Neuronal stem cell (in vitro differentiated cells): Measurements from ENCODE around the gene GALM.
"Not testable (repeated sequence)": the region's sequence is repeated elsewhere in the genome, so short reads cannot be mapped to it uniquely, and the experiment has no call there.

Source experiments
- DNase-seq: peaks from one replicate; pipeline ENCODE4 v3.0.0-alpha.2; 2013; ENCODE audit warnings: low spot score
- H2AFZ ChIP-seq: one replicate; pipeline ENCODE4 v1.6.1; 2013; ENCODE audit warnings: mild to moderate bottlenecking, low read length, inconsistent platforms
- H2AK5ac ChIP-seq: 2 replicates; pipeline ENCODE4 v1.6.1; 2013; ENCODE audit warnings: low read depth, mild to moderate bottlenecking, inconsistent platforms, low read length, moderate library complexity, mixed read lengths
- H2BK120ac ChIP-seq: 2 replicates; pipeline ENCODE4 v1.6.1; 2013; ENCODE audit warnings: low read depth, mild to moderate bottlenecking, inconsistent platforms, low read length, moderate library complexity, mixed read lengths
- H2BK12ac ChIP-seq: one replicate; pipeline ENCODE4 v1.6.1; 2013; ENCODE audit warnings: low read length, inconsistent platforms
- H2BK15ac ChIP-seq: 2 replicates; pipeline ENCODE4 v1.6.1; 2013; ENCODE audit warnings: mild to moderate bottlenecking, low read length, inconsistent platforms, mixed read lengths
- H2BK5ac ChIP-seq: one replicate; pipeline ENCODE4 v1.6.1; 2013; ENCODE audit warnings: inconsistent platforms, mild to moderate bottlenecking, low read length, moderate library complexity
- H3K14ac ChIP-seq: one replicate; pipeline ENCODE4 v1.6.1; 2013; ENCODE audit warnings: low read length, inconsistent platforms
- H3K18ac ChIP-seq: 2 replicates; pipeline ENCODE4 v1.6.1; 2013; ENCODE audit warnings: low read length, inconsistent platforms
- H3K23ac ChIP-seq: 2 replicates; pipeline ENCODE4 v1.6.1; 2013; ENCODE audit warnings: low read depth, mild to moderate bottlenecking, mixed read lengths, low read length, inconsistent platforms; ENCODE audit not compliant: poor library complexity
- H3K27ac ChIP-seq: replicated peaks from 3 replicates; pipeline ENCODE4 v1.5.1; 2013; ENCODE audit warnings: low read length, inconsistent platforms
- H3K27me3 ChIP-seq, 3 experiments: 2 replicates each; pipeline ENCODE4 v1.6.1; 2013; ENCODE audit warnings: low read length in 3 of 3, mild to moderate bottlenecking in 2 of 3, inconsistent platforms in 1 of 3, low read depth in 1 of 3, mixed read lengths in 1 of 3, moderate library complexity in 1 of 3; ENCODE audit not compliant: control insufficient read depth in 3 of 3, insufficient read depth in 3 of 3
- H3K36me3 ChIP-seq, 2 donors: replicated peaks in 1 of 2; 2 replicates each; pipeline ENCODE4 v1.6.1; 2013; ENCODE audit warnings: low read length in 2 of 2; ENCODE audit not compliant: control insufficient read depth in 2 of 2, insufficient read depth in 2 of 2
- H3K4ac ChIP-seq: 2 replicates; pipeline ENCODE4 v1.6.1; 2013; ENCODE audit warnings: inconsistent platforms, mild to moderate bottlenecking, low read length, moderate library complexity
- H3K4me1 ChIP-seq, 2 donors: 1 replicate in 1 of 2; 2 replicates in 1 of 2; pipeline ENCODE4 v1.6.1; 2013; ENCODE audit warnings: low read length in 2 of 2, low read depth in 1 of 2; ENCODE audit not compliant: control insufficient read depth in 2 of 2, insufficient read depth in 1 of 2
- H3K4me2 ChIP-seq: one replicate; pipeline ENCODE4 v1.6.1; 2013; ENCODE audit warnings: mild to moderate bottlenecking, low read length, inconsistent platforms; ENCODE audit not compliant: insufficient read depth, poor library complexity, severe bottlenecking
- H3K4me3 ChIP-seq, 2 donors: 2 replicates each; pipeline ENCODE4 v1.5.1; 2013; ENCODE audit warnings: low read length in 2 of 2, mild to moderate bottlenecking in 2 of 2, inconsistent platforms in 1 of 2, moderate library complexity in 1 of 2
- H3K79me1 ChIP-seq: one replicate; pipeline ENCODE4 v1.6.1; 2013; ENCODE audit warnings: low read depth, mild to moderate bottlenecking, inconsistent platforms, low read length, moderate library complexity
- H3K9ac ChIP-seq: one replicate; pipeline ENCODE4 v1.6.1; 2013; ENCODE audit warnings: mild to moderate bottlenecking, low read depth, low read length, inconsistent platforms; ENCODE audit not compliant: poor library complexity
- H3K9me3 ChIP-seq, 2 donors: replicated peaks in 1 of 2; 2 replicates each; pipeline versions ENCODE3 to v1.6.1; 2013; ENCODE audit warnings: low read length in 2 of 2, mild to moderate bottlenecking in 2 of 2, inconsistent platforms in 1 of 2, low read depth in 1 of 2, mixed read lengths in 1 of 2, moderate library complexity in 1 of 2; ENCODE audit not compliant: control insufficient read depth in 2 of 2, insufficient read depth in 1 of 2
- H4K8ac ChIP-seq: one replicate; pipeline ENCODE4 v1.6.1; 2013; ENCODE audit warnings: low read depth, mild to moderate bottlenecking, inconsistent platforms, low read length, moderate library complexity
- H4K91ac ChIP-seq: one replicate; pipeline ENCODE4 v1.6.1; 2013; ENCODE audit warnings: low read length, low read depth, mild to moderate bottlenecking, inconsistent platforms; ENCODE audit not compliant: poor library complexity
- WGBS, 2 donors: extraction: QIAGEN DNeasy Blood & Tissue Kit; methylation state at CpG; one replicate each; pipeline ENCODE4 v1.1.7; 2013; ENCODE audit warnings: missing lambda C conversion rate in 2 of 2, mixed read lengths in 1 of 2; ENCODE audit not compliant: insufficient read length in 2 of 2, insufficient replicate concordance in 1 of 2; ENCODE audit errors: extremely low coverage in 2 of 2; 5-methylcytosine and 5-hydroxymethylcytosine counted together

GALM gene

GRCh38 chr2:38702413-38702812 lies 36.5 kb downstream of the GALM start:
- no peak overlapping the region for H4K91ac ChIP-seq
- WGBS, 2 donors: no CpG with 5 or more reads among the region's 1 CpG
- no peak for DNase-seq

DNA sequence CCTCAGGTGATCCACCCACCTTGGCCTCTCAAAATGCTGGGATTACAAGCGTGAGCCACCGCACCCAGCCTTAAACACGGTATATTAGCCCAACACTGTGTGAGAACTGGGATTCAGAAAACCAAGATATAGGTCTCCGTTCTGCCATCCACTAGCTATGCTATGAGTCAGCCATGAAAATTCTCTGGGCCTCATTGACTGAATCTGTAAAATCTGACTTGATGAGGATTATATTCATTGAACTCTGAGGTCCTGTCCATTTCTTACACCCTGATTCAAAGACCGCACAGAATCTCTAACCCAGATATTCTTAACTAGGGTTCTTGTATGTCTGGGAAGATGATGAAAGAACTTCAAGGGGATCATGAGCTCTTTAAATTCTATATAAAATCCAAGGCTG lies 37.4 kb downstream of the GALM start:
- not testable (repeated sequence) for H3K9ac ChIP-seq, H3K27ac ChIP-seq, H4K91ac ChIP-seq, H3K23ac ChIP-seq, H3K14ac ChIP-seq, H3K36me3 ChIP-seq, H2BK12ac ChIP-seq, H3K4me1 ChIP-seq, H3K4ac ChIP-seq, H3K4me3 ChIP-seq, H2BK5ac ChIP-seq, H2AFZ ChIP-seq, H4K8ac ChIP-seq, H2AK5ac ChIP-seq, H2BK120ac ChIP-seq, H2BK15ac ChIP-seq, H3K18ac ChIP-seq, DNase-seq, H3K27me3 ChIP-seq, H3K79me1 ChIP-seq, H3K9me3 ChIP-seq, H3K4me2 ChIP-seq
- WGBS, 2 donors: no CpG with 5 or more reads among the region's 5 CpGs

More at GRCh38 chr2:38702413-38702812, 36.5 kb downstream of the GALM start:
- Histone ChIP-seq H3K4me2 (no peak overlapping the region), H4K8ac (no peak overlapping the region), H3K27ac (no peak overlapping the region), H3K4me3 (no peak overlapping the region), H3K14ac (no peak overlapping the region), H2BK120ac (no peak overlapping the region), H3K9ac (no peak overlapping the region), H2BK5ac (no peak overlapping the region), H3K4ac (no peak overlapping the region), H3K36me3 (no peaks in the 10 kb centered on the region), H3K27me3 (no peaks in the 10 kb centered on the region), H3K23ac (no peak overlapping the region), H3K79me1 (no peaks in the 10 kb centered on the region), H2AFZ (no peak overlapping the region), H2AK5ac (no peak overlapping the region), H2BK12ac (no peak overlapping the region), H3K4me1 (no peaks in the 10 kb centered on the region), H3K9me3 (no peaks in the 10 kb centered on the region), H3K18ac (no peak overlapping the region), H2BK15ac (no peak overlapping the region)

GRCh38 chr2:38704664-38705063 lies 38.8 kb downstream of the GALM start:
- no peaks in the 10 kb centered on the region for H3K27me3 ChIP-seq
- WGBS, 2 donors: no CpG with 5 or more reads among the region's 2 CpGs
- no peak overlapping the region for H3K27ac ChIP-seq
- H3K4me1 ChIP-seq: peaks cover 0 to 3% of the 10 kb centered on the region in 2 donors
- DNase-seq: no peak
- H2AK5ac ChIP-seq: no peak overlapping the region
- no peak overlapping the region for H2BK5ac ChIP-seq
- H3K9me3 ChIP-seq: no peaks in the 10 kb centered on the region
- no peak overlapping the region for H3K23ac ChIP-seq
- no peak overlapping the region for H4K91ac ChIP-seq
- H2BK12ac ChIP-seq: no peak overlapping the region
- no peak overlapping the region for H4K8ac ChIP-seq
- H2BK120ac ChIP-seq: no peak overlapping the region
- H2AFZ ChIP-seq: no peak overlapping the region
- H3K4me2 ChIP-seq: no peak overlapping the region
- H3K36me3 ChIP-seq: no peaks in the 10 kb centered on the region
- no peak overlapping the region for H3K4ac ChIP-seq
- no peak overlapping the region for H3K9ac ChIP-seq
- H3K18ac ChIP-seq: no peak overlapping the region
- H2BK15ac ChIP-seq: no peak overlapping the region
- H3K14ac ChIP-seq: no peak overlapping the region
- H3K79me1 ChIP-seq: no peaks in the 10 kb centered on the region
- no peak overlapping the region for H3K4me3 ChIP-seq

DNA sequence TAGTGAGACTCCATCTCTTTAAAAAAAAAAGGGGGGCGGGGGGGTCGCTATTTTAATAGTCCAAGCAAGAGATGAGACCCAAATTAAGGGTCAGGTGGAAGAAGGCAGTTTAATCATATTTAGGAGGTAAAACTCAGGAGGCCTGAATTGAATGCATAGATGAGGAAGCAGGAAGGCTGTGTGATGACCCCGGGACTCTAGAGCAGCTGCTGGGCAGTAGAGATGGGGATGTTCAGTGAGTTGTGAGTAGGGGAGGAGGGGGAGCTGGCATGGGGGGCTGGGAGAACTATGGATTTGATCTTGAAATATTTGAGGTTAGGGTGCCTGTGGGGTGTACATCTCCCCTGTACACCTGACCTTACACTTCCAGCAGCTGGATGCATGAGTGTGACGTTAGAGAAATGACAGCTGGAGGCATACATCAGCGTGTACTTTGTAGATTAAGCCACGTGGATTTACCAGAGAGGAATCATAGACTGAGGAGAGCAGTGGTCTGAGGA lies 41.0 kb downstream of the GALM start:
- Histone ChIP-seq H3K18ac (no peak overlapping the region), H3K79me1 (no peaks in the 10 kb centered on the region), H3K4ac (no peak overlapping the region), H3K4me1 (peaks cover 0 to 3% of the 10 kb centered on the region in 2 donors), H2AK5ac (no peak overlapping the region), H3K4me2 (no peak overlapping the region), H2AFZ (no peak overlapping the region), H3K27me3 (no peaks in the 10 kb centered on the region), H2BK15ac (no peak overlapping the region), H3K36me3 (peaks cover 0 to 4% of the 10 kb centered on the region in 2 donors), H3K9ac (no peak overlapping the region), H4K91ac (no peak overlapping the region), H2BK5ac (no peak overlapping the region), H3K23ac (no peak overlapping the region), H2BK12ac (no peak overlapping the region), H3K4me3 (no peak overlapping the region), H3K9me3 (no peaks in the 10 kb centered on the region), H2BK120ac (no peak overlapping the region), H3K27ac (no peak overlapping the region), H3K14ac (no peak overlapping the region), H4K8ac (no peak overlapping the region)
- WGBS, 2 donors: no CpG with 5 or more reads among the region's 6 CpGs
- DNase-seq: no peak
